Embryonic facial prominence (tissue), 1 donor: ENCODE measurements around the gene TBX20.

ENCODE experiments used
- DNase-seq: peaks from one replicate; pipeline ENCODE4 v3.0.0-alpha.2; 2016; ENCODE audit errors: extremely low spot score

TBX20 gene

GRCh38 chr7:35253710-35254495 is at the start of gene TBX20:
Gene TBX20 (minus strand): TSS chr7:35254100. CDS start chr7:35253620, 480 bp downstream.
- DNase-seq, result no peak

- DNase-seq, result no peak
Observed at GRCh38 chr7:35289376-35289775, 35.5 kb upstream of the TBX20 start.

GRCh38 chr7:35286986-35287385 is 33.1 kb upstream of the TBX20 start:
- no peak for DNase-seq

- no peak for DNase-seq
Observed at GRCh38 chr7:35286422-35286821, 32.5 kb upstream of the TBX20 start.

GRCh38 chr7:35285799-35286198 is 31.9 kb upstream of the TBX20 start:
- DNase-seq, result no peak

GRCh38 chr7:35280902-35281301 is 27.0 kb upstream of the TBX20 start:
- no peak for DNase-seq

- no peak for DNase-seq
Observed at GRCh38 chr7:35277359-35277758, 23.5 kb upstream of the TBX20 start.

GRCh38 chr7:35272246-35272645 is 18.3 kb upstream of the TBX20 start:
- no peak for DNase-seq

- DNase-seq, result no peak
Observed at GRCh38 chr7:35268953-35269352, 15.1 kb upstream of the TBX20 start.

GRCh38 chr7:35267411-35267810 is 13.5 kb upstream of the TBX20 start:
- no peak for DNase-seq

GRCh38 chr7:35263396-35263795 is 9.5 kb upstream of the TBX20 start:
- DNase-seq, result no peak

GRCh38 chr7:35261476-35262285 is 7.8 kb upstream of the TBX20 start:
- DNase-seq, result no peak

GRCh38 chr7:35261041-35261440 is 7.1 kb upstream of the TBX20 start:
- no peak for DNase-seq

- DNase-seq, result no peak
Observed at GRCh38 chr7:35260246-35260645, 6.3 kb upstream of the TBX20 start.

- no peak for DNase-seq
Observed at GRCh38 chr7:35259523-35259908, 5.6 kb upstream of the TBX20 start.

- DNase-seq, result no peak
Observed at GRCh38 chr7:35258868-35259522, 5.1 kb upstream of the TBX20 start.

GRCh38 chr7:35258125-35258867 is 4.4 kb upstream of the TBX20 start:
- DNase-seq, result no peak

- DNase-seq, result no peak
Observed at GRCh38 chr7:35257251-35258124, 3.6 kb upstream of the TBX20 start.

- no peak for DNase-seq
Observed at GRCh38 chr7:35256256-35257175, 2.6 kb upstream of the TBX20 start.
